SJCRH30 (cell line): ENCODE results near the gene RNF212. TPM values are rescaled to one million over a fixed set of nuclear protein-coding genes. Genes with fewer than 3 reads are reported as not detected.
"Not testable (repeated sequence)": the region's sequence is repeated elsewhere in the genome, so short reads cannot be mapped to it uniquely, and the experiment has no call there.

Source experiments
- DNase-seq, 2 experiments: peaks; one replicate each; pipeline ENCODE4 v3.0.0-alpha.2; 2015 to 2020
- H3K27ac ChIP-seq: fragments of 250-450 bp; sonication (Bioruptor Pico); 2 replicates; pipeline ENCODE4 v1.5.1; 2020; ENCODE audit warnings: mild to moderate bottlenecking, moderate library complexity
- H3K27me3 ChIP-seq: fragments of 250-450 bp; sonication (Bioruptor Pico); 2 replicates; pipeline ENCODE4 v1.5.1; 2020; ENCODE audit warnings: mild to moderate bottlenecking, moderate library complexity
- H3K36me3 ChIP-seq: fragments of 250-450 bp; sonication (Bioruptor Pico); 2 replicates; pipeline ENCODE4 v1.5.1; 2020; ENCODE audit warnings: mild to moderate bottlenecking, moderate library complexity
- H3K4me1 ChIP-seq: fragments of 250-450 bp; sonication (Bioruptor Pico); 2 replicates; pipeline ENCODE4 v1.5.1; 2020; ENCODE audit warnings: mild to moderate bottlenecking, moderate library complexity
- H3K4me3 ChIP-seq: fragments of 250-450 bp; sonication (Bioruptor Pico); 2 replicates; pipeline ENCODE4 v1.5.1; 2020; ENCODE audit warnings: mild to moderate bottlenecking, moderate library complexity
- H3K9me3 ChIP-seq: fragments of 250-450 bp; sonication (Bioruptor Pico); replicated peaks from 2 replicates; pipeline ENCODE4 v1.5.1; 2020; ENCODE audit warnings: mild to moderate bottlenecking, moderate library complexity
- total RNA-seq: library from RNA; depleted of rRNA; stranded (reverse); fragments of >200 nt; shearing (Covaris generic); gene quantifications from 2 replicates; pipeline ENCODE4 v1.2.3, GENCODE V29; 2014

RNF212 gene
- total RNA-seq, 1 experiment from 2014 or later, result not detected

DNA sequence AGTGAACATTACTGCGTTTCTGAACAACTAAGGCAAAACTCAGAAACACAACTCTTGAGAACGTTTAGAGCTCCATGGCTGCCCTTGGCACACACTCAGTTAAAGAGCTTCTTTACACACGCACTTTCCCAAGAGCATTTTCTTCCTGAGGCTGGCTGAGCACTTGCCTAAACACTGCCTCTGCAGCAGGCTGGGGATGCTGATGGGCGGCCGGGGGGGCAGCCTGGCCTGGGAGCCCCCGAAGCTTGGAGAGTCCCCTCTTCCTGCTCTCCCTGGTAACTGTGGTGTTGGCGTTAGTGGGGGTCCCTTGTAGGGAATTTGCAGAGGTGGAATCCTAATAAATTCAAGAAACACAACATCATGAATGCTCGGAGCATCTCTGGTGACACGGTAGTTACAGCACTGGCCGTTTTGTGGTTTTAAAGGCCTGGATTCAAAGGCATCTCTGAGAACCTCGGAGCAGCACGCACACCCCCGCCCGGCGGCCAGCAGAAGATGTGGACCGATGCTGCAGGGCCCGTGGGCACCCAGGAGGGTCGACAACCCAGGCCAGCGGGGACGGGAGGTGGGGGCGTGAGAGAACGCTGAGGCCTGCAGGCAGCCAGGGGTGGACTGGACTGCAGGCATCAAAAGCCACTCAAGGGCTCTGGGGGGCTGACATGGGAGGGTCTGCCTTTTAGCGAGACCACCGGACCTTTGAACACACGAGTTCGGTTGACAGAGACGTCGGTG lies 56.5 kb downstream of the RNF212 start:
- peaks cover 12% of the 10 kb centered on the region for H3K4me1 ChIP-seq
- H3K27me3 ChIP-seq, result peaks cover 43% of the 10 kb centered on the region

DNA sequence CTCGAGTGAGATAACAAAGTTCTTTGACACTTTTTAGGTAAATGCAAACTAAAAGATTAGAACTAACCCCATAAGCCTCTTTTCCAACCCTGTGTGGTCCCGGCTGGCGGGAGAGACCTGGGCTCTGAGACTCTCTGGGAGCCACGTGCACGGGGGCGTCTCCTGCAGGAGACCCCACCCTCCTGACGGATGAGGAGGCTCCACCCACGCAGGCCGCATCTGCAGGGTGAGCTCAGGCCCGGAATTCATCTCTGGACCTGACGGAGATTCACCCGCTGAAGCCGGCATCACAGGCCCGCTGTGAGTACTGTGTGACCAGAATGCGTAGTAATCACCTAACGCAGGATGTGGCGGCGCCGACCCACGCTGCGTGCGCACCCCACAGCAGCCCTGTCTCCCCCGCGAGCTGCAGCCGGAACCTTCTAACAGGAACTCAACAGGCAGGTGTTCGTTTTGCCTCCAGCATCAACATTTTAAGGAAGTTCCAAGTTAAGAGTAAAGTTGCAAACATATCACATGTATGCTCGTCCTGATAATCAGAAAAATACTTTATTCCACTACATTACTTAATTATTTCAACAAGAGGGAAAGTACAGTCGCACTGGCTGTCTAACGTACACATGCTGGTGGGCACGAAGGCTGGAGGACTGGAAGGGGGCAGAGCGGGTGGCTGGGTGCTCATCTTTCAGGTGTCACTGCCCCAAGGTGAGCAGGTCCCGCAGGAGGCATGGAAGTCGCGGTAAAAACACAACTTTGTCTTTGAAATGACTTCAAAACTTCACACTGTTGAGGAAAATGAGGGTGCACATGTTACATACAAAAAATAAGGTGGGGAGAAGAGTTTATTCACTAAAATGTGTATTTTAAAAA lies 57.4 kb downstream of the RNF212 start:
- H3K4me3 ChIP-seq, result no peak overlapping the region
- H3K27me3 ChIP-seq, result peaks cover 43% of the 10 kb centered on the region
- H3K27ac ChIP-seq, result no peak overlapping the region
- peak in 1 of 2 experiments; percentile 26 for DNase-seq
- H3K36me3 ChIP-seq, result no peaks in the 10 kb centered on the region
- no peaks in the 10 kb centered on the region for H3K9me3 ChIP-seq
- H3K4me1 ChIP-seq, result peaks cover 5% of the 10 kb centered on the region; the same call in 1 of the 2 replicates

More for the DNA sequence above, 56.5 kb downstream of the RNF212 start:
- Histone ChIP-seq H3K36me3 (no peaks in the 10 kb centered on the region), H3K27ac (no peak overlapping the region), H3K4me3 (no peak overlapping the region), H3K9me3 (no peaks in the 10 kb centered on the region)
- DNase-seq, result no peak

DNA sequence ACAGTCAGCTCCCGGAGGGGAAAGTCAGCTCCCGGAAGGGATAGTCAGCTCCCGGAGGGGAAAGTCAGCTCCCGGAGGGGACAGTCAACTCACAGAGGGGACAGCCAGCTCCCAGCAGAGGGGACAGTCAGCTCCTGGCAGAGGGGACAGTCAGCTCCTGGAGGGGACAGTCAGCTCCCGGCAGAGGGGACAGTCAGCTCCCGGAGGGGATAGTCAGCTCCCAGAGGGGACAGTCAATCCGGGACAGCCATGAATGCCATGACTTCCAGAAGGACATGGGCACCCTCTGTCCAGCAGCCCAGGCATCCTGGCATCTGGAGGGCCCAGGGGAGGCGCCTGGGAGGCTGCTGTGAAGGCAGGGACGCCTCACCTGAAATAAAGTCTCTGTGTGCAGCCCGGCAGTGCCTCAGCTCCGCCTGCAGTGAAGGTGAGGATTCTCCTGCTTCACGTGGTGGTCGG lies 58.1 kb downstream of the RNF212 start:
- not testable (repeated sequence) for H3K9me3 ChIP-seq, H3K4me1 ChIP-seq, H3K27ac ChIP-seq, H3K36me3 ChIP-seq, H3K4me3 ChIP-seq, DNase-seq
- H3K27me3 ChIP-seq, result peaks cover 43% of the 10 kb centered on the region

DNA sequence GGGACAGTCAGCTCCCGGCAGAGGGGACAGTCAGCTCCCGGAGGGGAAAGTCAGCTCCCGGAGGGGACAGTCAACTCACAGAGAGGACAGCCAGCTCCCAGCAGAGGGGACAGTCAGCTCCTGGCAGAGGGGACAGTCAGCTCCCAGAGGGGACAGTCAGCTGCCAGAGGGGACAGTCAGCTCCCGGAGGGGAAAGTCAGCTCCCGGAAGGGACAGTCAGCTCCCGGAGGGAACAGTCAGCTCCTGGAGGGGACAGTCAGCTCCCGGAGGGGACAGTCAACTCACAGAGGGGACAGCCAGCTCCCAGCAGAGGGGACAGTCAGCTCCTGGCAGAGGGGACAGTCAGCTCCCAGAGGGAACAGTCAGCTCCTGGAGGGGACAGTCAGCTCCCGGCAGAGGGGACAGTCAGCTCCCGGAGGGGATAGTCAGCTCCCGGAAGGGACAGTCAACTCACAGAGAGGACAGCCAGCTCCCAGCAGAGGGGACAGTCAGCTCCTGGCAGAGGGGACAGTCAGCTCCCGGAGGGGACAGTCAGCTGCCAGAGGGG lies 58.6 kb downstream of the RNF212 start:
- H3K4me3 ChIP-seq, H3K9me3 ChIP-seq, DNase-seq, H3K4me1 ChIP-seq, H3K36me3 ChIP-seq, H3K27ac ChIP-seq: not testable (repeated sequence)
- H3K27me3 ChIP-seq, result peaks cover 43% of the 10 kb centered on the region

DNA sequence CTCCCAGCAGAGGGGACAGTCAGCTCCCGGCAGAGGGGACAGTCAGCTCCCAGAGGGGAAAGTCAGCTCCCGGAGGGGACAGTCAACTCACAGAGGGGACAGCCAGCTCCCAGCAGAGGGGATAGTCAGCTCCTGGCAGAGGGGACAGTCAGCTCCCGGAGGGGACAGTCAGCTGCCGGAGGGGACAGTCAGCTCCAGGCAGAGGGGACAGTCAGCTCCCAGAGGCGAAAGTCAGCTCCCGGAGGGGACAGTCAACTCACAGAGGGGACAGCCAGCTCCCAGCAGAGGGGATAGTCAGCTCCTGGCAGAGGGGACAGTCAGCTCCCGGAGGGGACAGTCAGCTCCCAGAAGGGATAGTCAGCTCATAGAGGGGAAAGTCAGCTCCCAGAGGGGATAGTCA lies 59.5 kb downstream of the RNF212 start:
- not testable (repeated sequence) for H3K27ac ChIP-seq, H3K4me1 ChIP-seq, H3K36me3 ChIP-seq, DNase-seq, H3K4me3 ChIP-seq, H3K9me3 ChIP-seq
- H3K27me3 ChIP-seq, result peaks cover 41% of the 10 kb centered on the region

DNA sequence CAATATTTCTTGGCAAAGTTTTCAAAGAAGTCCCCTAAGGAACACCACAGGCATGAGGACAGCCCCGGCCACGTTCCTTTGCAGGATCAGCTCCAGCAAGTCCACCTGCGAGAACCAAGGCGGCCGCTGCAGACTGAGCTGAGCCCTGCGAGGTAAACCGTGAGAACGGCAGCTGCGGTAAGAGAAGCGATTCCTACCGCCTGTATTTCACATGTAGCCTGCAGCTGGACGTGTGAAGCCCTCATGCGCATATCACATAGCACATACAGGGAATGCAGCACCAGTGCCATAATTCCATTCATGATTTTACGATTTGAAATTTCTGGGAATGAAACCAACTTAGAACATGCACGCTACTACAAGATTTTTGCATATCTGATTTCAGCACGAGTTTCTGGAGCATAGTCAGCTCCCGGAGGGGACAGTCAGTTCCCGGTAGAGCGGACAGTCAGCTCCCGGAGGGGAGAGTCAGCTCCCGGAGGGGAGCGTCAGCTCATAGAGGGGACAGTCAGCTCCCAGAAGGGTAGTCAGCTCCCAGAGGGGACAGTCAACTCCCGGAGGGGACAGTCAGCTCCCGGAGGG lies 60.2 kb downstream of the RNF212 start:
- Histone ChIP-seq H3K4me1 (no peaks in the 10 kb centered on the region), H3K27ac (no peak overlapping the region), H3K4me3 (no peak overlapping the region), H3K27me3 (peaks cover 34% of the 10 kb centered on the region), H3K9me3 (no peaks in the 10 kb centered on the region), H3K36me3 (no peaks in the 10 kb centered on the region)
- DNase-seq, result no peak

DNA sequence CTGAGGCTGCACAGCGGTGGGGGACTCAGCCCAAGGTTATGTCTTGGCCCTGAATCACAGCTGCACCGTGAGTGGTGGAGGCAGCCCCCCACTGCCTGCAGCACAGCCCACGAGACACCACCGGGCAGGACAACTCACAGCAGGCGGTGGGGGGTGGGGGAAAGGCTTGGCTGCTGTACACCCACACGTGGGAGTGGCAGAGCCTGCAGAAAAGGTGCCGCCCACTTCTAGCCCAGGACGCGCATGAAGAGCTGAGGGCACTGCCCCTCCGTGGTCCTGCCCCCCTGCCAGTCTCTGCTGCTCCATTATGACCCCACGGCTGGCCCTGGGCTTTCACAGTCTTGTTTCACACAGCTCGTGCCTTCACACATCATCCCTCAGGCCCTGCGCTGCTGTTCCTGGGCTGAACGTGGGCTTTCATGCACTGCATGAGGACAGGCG lies 61.1 kb downstream of the RNF212 start:
- no peaks in the 10 kb centered on the region for H3K4me1 ChIP-seq
- no peak for DNase-seq
- H3K9me3 ChIP-seq, result no peaks in the 10 kb centered on the region
- H3K36me3 ChIP-seq, result no peaks in the 10 kb centered on the region
- H3K27ac ChIP-seq, result no peak overlapping the region
- H3K4me3 ChIP-seq, result no peak overlapping the region
- peaks cover 34% of the 10 kb centered on the region for H3K27me3 ChIP-seq

DNA sequence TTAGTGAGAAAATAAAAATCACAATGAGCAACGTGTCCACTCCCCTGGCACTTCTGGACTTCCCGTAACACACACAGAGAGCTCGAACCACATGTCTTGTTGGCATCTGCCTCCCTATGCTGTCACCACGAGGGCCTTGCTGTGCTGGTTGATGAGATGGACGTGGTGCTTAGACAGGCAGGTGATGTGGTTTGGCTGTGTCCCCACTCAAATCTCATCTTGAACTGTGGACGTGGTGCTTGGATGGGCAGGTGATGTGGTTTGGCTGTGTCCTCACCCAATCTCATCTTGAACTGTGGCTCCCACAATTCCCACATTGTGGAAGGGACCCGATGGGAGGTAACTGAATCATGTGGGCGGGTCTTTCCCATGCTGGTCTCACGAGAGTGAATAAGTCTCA lies 61.9 kb downstream of the RNF212 start:
- H3K4me3 ChIP-seq, result no peak overlapping the region
- peaks cover 27% of the 10 kb centered on the region for H3K27me3 ChIP-seq
- no peaks in the 10 kb centered on the region for H3K4me1 ChIP-seq
- H3K36me3 ChIP-seq, result no peaks in the 10 kb centered on the region
- no peak overlapping the region for H3K27ac ChIP-seq
- no peak for DNase-seq
- no peaks in the 10 kb centered on the region for H3K9me3 ChIP-seq

DNA sequence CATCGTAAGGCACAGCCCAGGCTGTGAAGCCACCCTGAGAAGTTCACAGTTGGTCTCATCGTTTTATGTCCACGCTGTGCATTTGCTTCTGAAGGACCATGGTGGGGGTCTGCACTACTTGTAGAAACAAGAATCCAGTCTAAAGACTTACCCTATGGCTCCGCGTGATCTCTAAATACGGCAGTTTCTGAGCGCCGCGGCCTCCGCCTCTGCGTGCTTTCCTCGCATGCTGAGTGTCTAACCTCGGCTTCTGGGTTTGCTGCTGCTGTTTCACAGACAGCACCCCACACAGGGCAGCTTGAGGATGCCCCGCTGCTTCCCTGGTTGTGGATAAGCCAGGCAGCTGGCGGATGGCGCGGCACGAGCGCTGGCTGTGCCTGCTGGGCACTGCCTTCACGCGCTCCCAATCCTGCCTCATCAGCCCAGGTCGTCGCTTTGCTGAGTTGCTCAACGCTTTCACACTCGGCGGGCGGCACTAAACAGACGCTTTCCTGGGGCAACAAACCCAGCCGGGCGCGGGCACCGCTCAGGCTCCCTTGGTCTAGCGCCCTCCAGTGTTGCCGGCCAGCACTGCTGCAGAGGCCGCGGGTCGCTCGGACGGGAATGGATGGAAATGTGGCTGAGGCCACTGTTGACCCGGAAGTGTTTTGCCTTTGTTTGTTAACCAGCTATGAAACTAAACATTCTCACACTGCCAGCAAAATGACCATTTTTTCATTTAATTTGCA lies 62.7 kb downstream of the RNF212 start:
- no peak for DNase-seq
- no peaks in the 10 kb centered on the region for H3K36me3 ChIP-seq

DNA sequence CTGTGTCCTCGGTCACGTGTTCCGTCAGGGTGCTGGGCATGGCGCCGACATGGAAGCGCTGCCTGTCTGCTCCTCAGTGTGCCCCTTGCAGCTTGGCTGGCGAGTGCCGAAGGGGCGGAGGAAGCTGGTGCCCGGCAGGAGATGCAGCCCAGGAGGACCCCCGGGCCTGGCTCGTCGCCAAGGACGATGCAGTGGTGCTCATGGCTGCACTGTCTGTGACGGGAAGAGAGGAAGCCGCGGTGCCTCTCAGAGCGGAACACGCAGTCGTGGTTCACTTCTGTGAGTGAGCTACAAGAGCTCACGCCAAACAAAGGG lies 63.8 kb downstream of the RNF212 start:
- peaks cover 15% of the 10 kb centered on the region for H3K27me3 ChIP-seq
- peaks cover under 1% of the 10 kb centered on the region for H3K4me1 ChIP-seq
- H3K27ac ChIP-seq, result no peak overlapping the region

More for the DNA sequence above, 62.7 kb downstream of the RNF212 start:
- H3K27ac ChIP-seq, result no peak overlapping the region
- no peaks in the 10 kb centered on the region for H3K9me3 ChIP-seq
- peaks cover 19% of the 10 kb centered on the region for H3K27me3 ChIP-seq
- H3K4me3 ChIP-seq, result no peak overlapping the region
- no peaks in the 10 kb centered on the region for H3K4me1 ChIP-seq

DNA sequence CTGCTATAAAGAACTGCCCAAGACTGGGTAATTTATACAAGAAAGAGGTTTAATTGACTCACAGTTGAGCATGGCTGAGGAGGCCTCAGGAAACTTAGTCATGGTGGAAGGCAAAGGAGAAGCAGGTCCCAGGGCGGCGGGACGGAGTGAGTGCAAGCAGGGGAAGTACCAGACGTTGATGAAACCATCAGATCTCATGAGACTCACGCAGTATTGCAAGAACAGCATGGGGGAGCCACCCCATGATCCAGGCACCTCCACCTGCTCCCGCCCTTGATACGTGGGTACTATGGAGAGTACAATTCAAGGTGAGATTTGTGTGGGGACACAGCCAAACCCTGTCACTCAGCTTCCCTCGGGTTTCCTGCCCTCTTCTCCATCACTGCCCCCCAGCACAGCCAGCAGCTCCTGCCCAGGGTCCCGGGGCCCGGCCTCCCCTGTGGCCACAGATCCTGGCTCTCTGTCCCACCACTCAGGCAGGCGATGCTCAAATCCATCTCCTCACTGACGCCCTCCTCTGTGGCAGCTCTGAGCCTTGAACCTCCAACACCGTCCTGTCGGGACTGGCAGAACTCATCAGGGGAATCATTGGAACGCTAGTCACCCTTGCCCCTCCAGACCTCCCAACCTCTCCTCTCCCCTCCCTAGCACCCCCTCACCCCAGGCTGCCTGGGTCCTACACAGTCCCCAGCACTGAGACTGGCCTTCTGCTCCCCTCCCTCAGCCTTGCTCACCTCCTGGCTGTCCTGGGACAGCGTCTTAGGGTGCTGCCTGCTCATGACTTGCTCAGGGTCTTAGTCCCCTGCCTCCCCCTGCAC lies 64.4 kb downstream of the RNF212 start:
- no peaks in the 10 kb centered on the region for H3K9me3 ChIP-seq
- no peak overlapping the region for H3K27ac ChIP-seq
- peaks cover 6% of the 10 kb centered on the region for H3K4me1 ChIP-seq
- no peak for DNase-seq
- H3K27me3 ChIP-seq, result peaks cover 15% of the 10 kb centered on the region
- no peak overlapping the region for H3K4me3 ChIP-seq
- H3K36me3 ChIP-seq, result no peaks in the 10 kb centered on the region

More for the DNA sequence above, 63.8 kb downstream of the RNF212 start:
- Histone ChIP-seq H3K4me3 (no peak overlapping the region), H3K9me3 (no peaks in the 10 kb centered on the region), H3K36me3 (no peaks in the 10 kb centered on the region)
- DNase-seq, result no peak

DNA sequence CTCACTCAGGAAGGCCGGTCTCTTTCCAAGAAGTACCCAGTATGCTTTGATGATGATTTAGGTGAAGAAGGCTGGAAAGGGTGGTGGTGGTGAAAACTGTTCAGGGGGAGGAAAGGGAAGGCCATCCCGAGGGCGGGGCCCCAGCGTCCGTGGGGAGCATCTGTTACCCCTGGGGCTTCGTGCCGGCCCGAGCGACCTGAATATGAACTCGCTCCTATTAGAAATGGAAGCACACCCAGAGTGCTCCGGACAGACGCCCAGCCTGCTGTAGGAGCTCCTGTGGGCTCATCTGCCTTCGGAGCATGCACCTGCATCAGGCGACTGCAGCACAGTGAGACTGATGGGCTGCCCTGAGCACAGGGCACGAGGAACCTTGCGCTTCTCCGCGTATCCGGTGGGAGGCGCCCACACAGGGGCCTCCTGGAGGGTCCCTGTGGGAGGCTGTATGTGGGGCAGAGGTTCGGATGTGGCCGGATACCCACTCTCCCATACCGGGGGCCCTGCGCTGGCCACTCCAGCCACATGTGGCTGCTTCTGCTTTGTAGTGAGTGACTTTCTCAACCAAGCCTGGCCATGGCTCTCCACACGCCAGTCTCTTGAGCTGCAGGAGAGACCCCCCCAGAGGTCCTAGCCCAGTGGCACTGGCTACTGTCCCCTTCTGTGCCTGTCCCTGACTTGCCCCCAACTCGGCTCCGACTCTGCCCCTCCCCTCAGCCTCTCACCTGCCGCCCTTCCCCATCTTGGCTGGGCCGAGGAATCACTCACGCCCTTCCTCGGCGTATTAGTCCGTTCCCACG lies 65.2 kb downstream of the RNF212 start:
- Histone ChIP-seq H3K27me3 (peaks cover 14% of the 10 kb centered on the region), H3K4me1 (peaks cover 10% of the 10 kb centered on the region), H3K36me3 (no peaks in the 10 kb centered on the region), H3K9me3 (no peaks in the 10 kb centered on the region), H3K27ac (no peak overlapping the region), H3K4me3 (no peak overlapping the region)
- no peak for DNase-seq
